Retina (tissue), 1 donor: ENCODE measurements around the gene ZNF644.

Experiments used
- DNase-seq: peaks from one replicate; pipeline ENCODE4 v3.0.0-alpha.2; 2016

Gene ZNF644

GRCh38 chr1:91020967-91021685 is 709 bp downstream of the ZNF644 start:
- DNase-seq, result peak; percentile 83

GRCh38 chr1:91020486-91020885 is 1.3 kb downstream of the ZNF644 start:
- no peak for DNase-seq

GRCh38 chr1:91018006-91018405 is 3.8 kb downstream of the ZNF644 start:
- no peak for DNase-seq

- no peak for DNase-seq
These were observed 5.9 kb downstream of the ZNF644 start for GRCh38 chr1:91015794-91016550.

GRCh38 chr1:91015358-91015780 is 6.5 kb downstream of the ZNF644 start:
- no peak for DNase-seq

- DNase-seq, result no peak
These were observed 7.4 kb downstream of the ZNF644 start for GRCh38 chr1:91014475-91014874.

- no peak for DNase-seq
These were observed 8.5 kb downstream of the ZNF644 start for GRCh38 chr1:91013302-91013701.

- no peak for DNase-seq
These were observed 9.6 kb downstream of the ZNF644 start for GRCh38 chr1:91012196-91012595.

GRCh38 chr1:91011726-91012125 is 10.1 kb downstream of the ZNF644 start:
- no peak for DNase-seq

- no peak for DNase-seq
These were observed 14.0 kb downstream of the ZNF644 start for GRCh38 chr1:91007827-91008226.

GRCh38 chr1:91007092-91007491 is 14.7 kb downstream of the ZNF644 start:
- DNase-seq, result no peak

GRCh38 chr1:91006113-91006908 is 15.5 kb downstream of the ZNF644 start:
- no peak for DNase-seq

GRCh38 chr1:91005285-91005684 is 16.6 kb downstream of the ZNF644 start:
- no peak for DNase-seq

GRCh38 chr1:91004145-91004544 is 17.7 kb downstream of the ZNF644 start:
- DNase-seq, result no peak

- no peak for DNase-seq
These were observed 25.0 kb downstream of the ZNF644 start for GRCh38 chr1:90996742-90997413.

- DNase-seq, result no peak
These were observed 26.4 kb downstream of the ZNF644 start for GRCh38 chr1:90995311-90995894.

- DNase-seq, result no peak
These were observed 27.4 kb downstream of the ZNF644 start for GRCh38 chr1:90994461-90994860.

- no peak for DNase-seq
These were observed 28.6 kb downstream of the ZNF644 start for GRCh38 chr1:90993245-90993644.

GRCh38 chr1:90990779-90991178 is 31.1 kb downstream of the ZNF644 start:
- no peak for DNase-seq

GRCh38 chr1:90989990-90990389 is 31.8 kb downstream of the ZNF644 start:
- DNase-seq, result no peak

GRCh38 chr1:90989302-90989701 is 32.5 kb downstream of the ZNF644 start:
- no peak for DNase-seq

GRCh38 chr1:90987841-90988240 is 34.0 kb downstream of the ZNF644 start:
- DNase-seq, result no peak

- no peak for DNase-seq
These were observed 34.9 kb downstream of the ZNF644 start for GRCh38 chr1:90986953-90987352.
